ENCODE data around the gene PRSS16.

- no peak for TF ChIP-seq CTCF (IDR thresholded peaks at IDR 0.05; ENCODE audit: low read length)
- TF ChIP-seq EZH2 (IDR thresholded peaks at IDR 0.05; ENCODE audit: borderline replicate concordance, low read length), result no peak
These were observed 56.2 kb downstream of the PRSS16 start for GRCh38 chr6:27303613-27304272.
